ENCODE results near the gene SLC13A3.

DNA sequence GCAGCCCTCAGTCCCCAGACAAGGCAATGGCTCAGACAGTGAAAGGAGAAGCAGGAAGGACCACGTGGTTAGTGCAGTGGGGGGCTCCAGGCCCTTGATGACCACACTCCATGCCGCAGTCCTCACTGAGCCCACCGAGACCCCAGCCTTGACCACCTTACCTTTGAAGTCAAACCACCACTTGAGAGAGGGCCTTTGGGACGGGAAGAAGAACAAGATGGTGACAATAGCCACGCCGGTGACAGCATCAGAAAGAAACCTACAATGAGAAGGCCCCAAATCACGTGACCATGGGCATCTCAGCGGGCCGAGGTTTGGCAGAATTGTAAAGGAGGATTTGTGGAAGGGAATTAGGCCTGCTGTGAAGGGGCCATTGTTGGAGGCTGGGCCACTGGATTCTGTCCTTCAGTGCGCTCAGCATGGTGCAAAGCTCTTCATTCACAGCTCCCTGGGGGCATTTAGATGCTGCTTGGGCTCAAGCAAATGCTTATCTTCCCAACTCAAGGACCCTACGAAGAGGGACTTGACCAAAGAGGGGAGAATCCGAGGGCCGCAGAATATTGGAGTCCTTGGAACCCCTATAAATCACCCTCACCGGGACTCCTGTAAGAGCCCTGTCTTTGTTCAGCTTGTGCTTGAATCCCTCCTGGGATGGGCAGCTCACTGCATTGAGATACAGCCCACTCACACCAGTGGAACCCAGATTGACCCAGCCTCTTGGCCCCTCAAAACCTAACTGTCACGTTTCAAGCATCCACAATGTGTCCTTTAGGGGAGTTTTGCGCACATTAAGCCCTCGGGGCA, 67.6 kb downstream of the SLC13A3 start:
- TF ChIP-seq RXRA (IDR thresholded peaks at IDR 0.05): no peak
- no peak for TF ChIP-seq TAF1 (conservative IDR thresholded peaks at IDR 0.05)
- TF ChIP-seq, protein P1, sequence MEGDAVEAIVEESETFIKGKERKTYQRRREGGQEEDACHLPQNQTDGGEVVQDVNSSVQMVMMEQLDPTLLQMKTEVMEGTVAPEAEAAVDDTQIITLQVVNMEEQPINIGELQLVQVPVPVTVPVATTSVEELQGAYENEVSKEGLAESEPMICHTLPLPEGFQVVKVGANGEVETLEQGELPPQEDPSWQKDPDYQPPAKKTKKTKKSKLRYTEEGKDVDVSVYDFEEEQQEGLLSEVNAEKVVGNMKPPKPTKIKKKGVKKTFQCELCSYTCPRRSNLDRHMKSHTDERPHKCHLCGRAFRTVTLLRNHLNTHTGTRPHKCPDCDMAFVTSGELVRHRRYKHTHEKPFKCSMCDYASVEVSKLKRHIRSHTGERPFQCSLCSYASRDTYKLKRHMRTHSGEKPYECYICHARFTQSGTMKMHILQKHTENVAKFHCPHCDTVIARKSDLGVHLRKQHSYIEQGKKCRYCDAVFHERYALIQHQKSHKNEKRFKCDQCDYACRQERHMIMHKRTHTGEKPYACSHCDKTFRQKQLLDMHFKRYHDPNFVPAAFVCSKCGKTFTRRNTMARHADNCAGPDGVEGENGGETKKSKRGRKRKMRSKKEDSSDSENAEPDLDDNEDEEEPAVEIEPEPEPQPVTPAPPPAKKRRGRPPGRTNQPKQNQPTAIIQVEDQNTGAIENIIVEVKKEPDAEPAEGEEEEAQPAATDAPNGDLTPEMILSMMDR (IDR thresholded peaks at IDR 0.05; ENCODE audit: low read depth, low read length, missing input control): no peak
- no peak for TF ChIP-seq RAD21 (IDR thresholded peaks at IDR 0.05)
- no peak for TF ChIP-seq GABPA (IDR thresholded peaks at IDR 0.05 in 1 of 2, conservative IDR thresholded peaks at IDR 0.05 in 1 of 2)
- TF ChIP-seq, protein P2, sequence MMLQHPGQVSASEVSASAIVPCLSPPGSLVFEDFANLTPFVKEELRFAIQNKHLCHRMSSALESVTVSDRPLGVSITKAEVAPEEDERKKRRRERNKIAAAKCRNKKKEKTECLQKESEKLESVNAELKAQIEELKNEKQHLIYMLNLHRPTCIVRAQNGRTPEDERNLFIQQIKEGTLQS (IDR thresholded peaks at IDR 0.05): no peak
- TF ChIP-seq NR2F2 (IDR thresholded peaks at IDR 0.05): no peak
- TF ChIP-seq, protein P3, sequence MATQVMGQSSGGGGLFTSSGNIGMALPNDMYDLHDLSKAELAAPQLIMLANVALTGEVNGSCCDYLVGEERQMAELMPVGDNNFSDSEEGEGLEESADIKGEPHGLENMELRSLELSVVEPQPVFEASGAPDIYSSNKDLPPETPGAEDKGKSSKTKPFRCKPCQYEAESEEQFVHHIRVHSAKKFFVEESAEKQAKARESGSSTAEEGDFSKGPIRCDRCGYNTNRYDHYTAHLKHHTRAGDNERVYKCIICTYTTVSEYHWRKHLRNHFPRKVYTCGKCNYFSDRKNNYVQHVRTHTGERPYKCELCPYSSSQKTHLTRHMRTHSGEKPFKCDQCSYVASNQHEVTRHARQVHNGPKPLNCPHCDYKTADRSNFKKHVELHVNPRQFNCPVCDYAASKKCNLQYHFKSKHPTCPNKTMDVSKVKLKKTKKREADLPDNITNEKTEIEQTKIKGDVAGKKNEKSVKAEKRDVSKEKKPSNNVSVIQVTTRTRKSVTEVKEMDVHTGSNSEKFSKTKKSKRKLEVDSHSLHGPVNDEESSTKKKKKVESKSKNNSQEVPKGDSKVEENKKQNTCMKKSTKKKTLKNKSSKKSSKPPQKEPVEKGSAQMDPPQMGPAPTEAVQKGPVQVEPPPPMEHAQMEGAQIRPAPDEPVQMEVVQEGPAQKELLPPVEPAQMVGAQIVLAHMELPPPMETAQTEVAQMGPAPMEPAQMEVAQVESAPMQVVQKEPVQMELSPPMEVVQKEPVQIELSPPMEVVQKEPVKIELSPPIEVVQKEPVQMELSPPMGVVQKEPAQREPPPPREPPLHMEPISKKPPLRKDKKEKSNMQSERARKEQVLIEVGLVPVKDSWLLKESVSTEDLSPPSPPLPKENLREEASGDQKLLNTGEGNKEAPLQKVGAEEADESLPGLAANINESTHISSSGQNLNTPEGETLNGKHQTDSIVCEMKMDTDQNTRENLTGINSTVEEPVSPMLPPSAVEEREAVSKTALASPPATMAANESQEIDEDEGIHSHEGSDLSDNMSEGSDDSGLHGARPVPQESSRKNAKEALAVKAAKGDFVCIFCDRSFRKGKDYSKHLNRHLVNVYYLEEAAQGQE (IDR thresholded peaks at IDR 0.05): no peak
- TF ChIP-seq YY1 (IDR thresholded peaks at IDR 0.05): no peak
- no peak for TF ChIP-seq JUND (IDR thresholded peaks at IDR 0.05)
- TF ChIP-seq SP1 (IDR thresholded peaks at IDR 0.05): no peak
- no peak for TF ChIP-seq EGR1 (IDR thresholded peaks at IDR 0.05; ENCODE audit: low read depth in 2 of 2)

Data from liver (tissue), 3 donors.